Retinal pigment epithelial cell (primary cell): ENCODE data around the gene HIVEP1.

Experiments used
- DNase-seq: peaks from one replicate; pipeline ENCODE4 v3.0.0-alpha.2; 2010; ENCODE audit warnings: low read depth
- H3K4me3 ChIP-seq: 2 replicates; pipeline ENCODE4 v1.5.1; 2011; ENCODE audit warnings: mild to moderate bottlenecking, low read length, control low read depth, moderate library complexity
- CTCF ChIP-seq: conservative IDR thresholded peaks from 2 replicates; pipeline ENCODE4 v1.5.1; 2011; ENCODE audit warnings: low read depth, low read length, control low read depth, inconsistent platforms

Gene HIVEP1

DNA sequence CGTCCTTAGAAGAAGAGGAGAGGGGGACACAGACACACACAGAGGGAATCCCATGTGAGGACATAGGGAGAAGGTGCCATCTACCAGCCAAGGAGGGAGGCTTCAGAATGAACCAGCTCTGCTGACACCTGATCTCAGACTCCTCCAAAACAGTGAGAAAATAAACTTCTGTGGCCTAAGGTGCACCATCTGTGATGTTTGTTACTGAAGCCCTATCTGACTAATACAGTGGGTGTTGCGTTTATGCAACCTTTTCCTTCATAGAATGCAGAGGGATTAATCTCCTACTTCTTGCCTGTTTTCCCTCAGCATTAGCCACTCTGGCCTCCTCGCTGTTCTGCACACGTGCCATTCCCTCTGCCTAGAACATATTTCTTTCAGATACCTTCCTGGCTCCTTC, 196.6 kb downstream of the HIVEP1 start:
- H3K4me3 ChIP-seq: no peak overlapping the region
- no peak for DNase-seq
- no peak for TF ChIP-seq CTCF
